HCEC 1CT (cell line): Measurements from ENCODE around the gene PIK3R1.

Source experiments
- DNase-seq: peaks from one replicate; pipeline ENCODE4 v3.0.0-alpha.2; 2017

PIK3R1 gene

DNA sequence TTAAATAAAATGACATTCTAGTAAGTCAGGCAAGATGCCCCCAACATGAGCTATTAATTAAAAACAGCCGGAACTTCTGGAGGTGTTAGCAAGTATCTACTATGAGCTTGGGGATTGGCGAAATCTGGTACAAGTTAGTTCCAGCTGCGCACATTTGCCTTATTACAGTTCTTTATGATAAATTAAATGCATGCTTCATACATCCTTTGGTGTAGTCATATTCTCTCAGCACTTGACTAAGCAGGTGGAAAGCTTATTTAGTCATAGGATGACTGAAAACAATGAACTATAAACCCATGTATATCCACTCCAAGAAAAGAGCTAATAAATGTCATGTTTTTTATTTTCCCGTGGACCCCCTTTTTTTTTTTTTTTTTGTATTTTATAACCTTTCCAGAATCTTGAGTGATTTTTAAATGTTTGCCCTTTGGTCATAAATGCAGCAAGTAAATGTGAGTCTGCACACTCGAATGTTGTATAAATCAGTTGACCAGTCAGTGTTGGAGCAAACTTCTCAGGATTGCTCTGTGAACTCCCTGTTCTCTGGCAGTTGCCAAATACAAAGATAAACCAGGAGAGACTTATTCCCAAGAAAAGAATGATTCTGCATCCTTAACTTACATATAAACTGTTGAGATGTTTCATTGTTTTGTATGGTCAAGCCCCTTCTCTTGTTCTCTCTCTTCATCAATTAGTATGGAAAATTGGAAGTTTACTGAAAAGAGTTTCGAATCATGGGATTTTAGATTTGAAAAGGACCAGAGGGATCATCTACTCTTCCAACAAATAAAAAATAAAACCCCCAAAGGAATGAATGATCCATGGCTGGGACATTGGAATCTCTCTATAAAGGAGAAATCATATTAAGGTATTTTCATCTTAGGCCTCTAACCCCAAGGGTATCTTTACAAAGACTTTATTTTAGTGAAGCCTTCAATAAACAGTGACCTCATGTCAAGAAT, 38.3 kb downstream of the PIK3R1 start:
- DNase-seq, result no peak

DNA sequence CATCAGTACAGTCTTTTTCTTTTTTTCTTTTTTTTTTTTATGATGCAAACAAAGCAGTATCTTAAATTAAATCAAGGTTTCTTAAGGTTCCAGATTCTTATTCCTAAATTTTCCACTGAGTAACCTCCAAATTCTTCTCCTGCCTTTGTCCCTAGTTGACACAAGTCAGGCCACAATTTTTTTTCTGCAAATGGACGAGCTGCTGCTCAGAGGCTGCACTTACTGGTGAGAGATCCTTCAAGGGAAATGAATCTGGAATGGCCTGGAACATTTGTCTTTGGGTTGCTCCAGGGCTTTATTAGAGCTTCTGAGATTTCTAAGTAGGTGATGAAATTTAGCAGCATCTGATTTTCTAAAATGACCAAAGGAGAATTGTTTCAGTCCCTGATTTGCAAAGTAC, 39.3 kb downstream of the PIK3R1 start:
- no peak for DNase-seq

DNA sequence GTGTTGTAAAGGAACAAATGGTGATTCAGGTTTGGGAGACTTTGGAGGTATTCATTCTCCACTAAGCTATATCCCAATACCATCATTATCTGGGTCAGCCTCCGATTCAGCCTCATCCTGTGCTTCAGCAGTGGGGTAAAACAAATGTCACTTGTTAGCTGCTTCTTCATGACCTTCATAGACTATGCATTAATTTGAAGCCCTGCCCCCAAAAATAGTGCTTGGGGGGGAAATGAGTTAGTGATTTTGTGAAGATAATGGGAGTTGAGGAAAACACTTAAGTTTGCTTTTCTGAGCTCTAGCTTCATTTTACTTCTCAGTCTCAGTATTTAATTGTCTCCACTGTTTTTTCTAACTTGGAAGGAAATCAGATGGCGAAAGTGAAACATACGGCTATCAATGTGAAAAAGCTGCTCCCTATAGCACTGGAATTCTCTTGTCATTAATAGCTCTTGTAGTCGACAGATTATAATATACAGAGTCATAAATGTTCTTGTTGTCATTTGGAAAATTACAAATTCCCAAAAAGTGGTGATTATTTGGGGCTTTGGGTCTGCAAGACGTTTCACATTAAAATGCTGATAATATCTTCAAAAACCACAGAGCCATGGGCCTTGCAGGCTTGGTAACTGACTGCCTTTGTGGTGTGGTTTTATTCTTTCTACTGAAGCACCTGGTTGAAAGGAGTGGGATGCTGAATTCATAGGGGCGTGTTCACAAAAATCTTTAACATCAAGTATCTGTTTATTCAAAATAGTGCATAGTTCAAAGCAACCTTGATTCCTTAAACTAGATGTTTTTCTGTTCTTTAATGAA, 40.0 kb downstream of the PIK3R1 start:
- DNase-seq, result no peak

DNA sequence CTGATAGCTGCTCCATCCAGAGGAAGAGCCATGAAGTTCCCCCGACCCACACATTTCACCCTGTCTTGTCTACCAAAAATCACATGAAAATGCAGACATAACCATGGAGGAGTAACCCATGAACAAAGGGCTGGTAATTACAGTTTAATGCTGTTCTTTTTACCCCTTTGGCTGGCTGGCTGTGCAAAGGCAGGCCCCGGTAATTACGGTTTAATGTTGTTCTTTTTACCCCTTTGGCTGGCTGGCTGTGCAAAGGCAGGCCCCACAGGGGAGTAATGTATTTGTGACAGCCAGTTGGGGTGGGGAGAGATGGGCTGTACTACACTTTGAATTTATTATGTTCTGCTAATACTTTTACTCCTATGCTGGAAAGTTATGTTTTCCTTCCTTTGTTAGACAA, 41.7 kb downstream of the PIK3R1 start:
- DNase-seq, result no peak

DNA sequence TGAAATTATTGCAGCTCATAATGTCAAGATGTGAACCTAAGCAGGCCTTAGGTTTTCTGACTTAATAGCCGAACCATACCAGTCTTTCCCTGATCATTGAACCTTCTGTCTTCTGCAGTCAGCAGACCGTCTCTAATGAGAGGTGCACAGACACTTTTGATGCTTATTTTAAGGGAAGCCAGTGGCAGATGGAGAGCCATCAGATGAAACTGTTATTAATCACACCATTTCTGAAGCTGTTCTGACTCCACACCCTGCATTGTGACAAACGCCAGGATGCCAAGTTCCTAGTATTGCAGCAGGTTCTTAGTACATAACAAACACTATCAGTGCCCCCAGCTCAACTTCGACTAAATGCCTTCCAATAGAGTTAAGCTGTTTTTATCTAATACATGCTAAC, 43.0 kb downstream of the PIK3R1 start:
- DNase-seq, result no peak

DNA sequence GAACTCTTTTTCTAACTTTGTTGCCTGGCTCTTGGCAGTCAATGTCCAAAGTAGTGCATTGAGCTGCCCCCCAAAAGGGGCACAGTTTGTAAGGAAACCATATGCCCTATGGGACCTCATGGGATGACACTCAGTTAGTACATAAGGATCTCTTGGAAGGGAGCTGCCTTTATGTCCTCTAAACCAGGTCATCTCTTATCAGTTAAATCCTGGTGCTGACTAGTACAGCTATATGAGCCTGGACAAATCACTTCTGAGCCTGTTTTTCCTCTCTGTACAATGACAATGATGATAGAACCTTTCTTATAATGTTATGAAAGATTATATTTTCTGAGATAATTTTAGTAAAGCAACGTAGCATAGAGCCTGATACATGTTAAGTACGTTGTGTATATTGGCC, 44.1 kb downstream of the PIK3R1 start:
- no peak for DNase-seq

DNA sequence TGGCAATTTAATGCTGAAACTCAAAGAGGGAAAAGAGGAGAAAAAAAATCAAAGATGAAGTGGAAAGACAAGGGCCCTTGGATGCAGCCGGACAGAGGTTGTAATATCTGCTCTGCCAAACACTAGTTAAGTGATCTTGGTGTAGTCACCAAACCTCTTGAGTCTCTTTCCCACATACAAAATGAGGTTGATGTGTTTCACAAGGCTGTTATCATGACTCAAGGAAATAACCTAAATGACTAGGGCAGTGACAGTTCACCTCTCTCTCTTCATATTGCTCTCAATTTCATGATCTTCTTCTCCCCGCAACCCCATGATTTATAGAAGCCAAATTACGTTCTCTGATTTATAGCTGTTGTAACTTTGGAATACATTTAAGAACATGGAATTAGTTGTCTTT, 44.9 kb downstream of the PIK3R1 start:
- no peak for DNase-seq

DNA sequence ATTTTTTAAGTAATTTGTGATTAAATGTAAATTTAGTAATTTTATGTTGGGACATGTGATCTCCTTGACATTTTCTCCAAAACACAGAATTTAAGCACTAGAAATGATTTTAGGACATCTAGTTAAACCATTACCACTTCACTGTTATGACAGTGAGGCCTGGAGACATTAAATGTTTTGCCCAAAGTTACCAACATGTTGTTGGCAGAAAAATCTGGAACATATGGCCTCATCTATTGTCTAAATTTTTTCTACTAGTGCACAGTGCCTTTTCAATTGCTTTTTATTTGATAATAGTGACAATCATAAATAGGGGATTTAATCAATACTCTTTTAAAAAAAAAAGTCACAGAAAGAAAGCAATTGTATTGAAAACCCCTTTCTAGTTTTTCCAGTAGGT, 45.6 kb downstream of the PIK3R1 start:
- DNase-seq, result no peak

DNA sequence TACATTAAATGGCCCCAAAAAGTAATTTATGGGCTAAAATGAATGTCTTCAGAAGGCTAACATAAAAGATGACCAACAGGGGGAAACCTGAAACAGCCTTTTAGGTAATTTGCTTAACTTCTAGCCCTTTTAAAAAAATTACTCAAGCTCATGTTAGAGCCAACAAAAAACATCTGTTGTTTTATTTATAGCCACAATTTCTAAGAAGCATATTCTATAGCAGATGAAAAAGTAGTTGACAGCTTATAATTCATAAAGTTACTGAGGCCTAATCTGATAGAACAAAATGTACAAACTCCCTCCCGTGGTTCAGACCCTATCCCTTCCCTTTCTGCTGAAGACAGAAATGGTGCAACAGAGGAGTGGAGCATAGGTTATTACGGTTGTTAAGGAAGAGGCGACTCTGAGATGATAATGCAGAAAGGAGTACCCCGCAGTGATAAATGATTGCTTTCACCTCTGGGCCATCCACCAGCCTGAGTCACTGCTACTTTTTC, 46.1 kb downstream of the PIK3R1 start:
- DNase-seq, result peak; percentile 60

DNA sequence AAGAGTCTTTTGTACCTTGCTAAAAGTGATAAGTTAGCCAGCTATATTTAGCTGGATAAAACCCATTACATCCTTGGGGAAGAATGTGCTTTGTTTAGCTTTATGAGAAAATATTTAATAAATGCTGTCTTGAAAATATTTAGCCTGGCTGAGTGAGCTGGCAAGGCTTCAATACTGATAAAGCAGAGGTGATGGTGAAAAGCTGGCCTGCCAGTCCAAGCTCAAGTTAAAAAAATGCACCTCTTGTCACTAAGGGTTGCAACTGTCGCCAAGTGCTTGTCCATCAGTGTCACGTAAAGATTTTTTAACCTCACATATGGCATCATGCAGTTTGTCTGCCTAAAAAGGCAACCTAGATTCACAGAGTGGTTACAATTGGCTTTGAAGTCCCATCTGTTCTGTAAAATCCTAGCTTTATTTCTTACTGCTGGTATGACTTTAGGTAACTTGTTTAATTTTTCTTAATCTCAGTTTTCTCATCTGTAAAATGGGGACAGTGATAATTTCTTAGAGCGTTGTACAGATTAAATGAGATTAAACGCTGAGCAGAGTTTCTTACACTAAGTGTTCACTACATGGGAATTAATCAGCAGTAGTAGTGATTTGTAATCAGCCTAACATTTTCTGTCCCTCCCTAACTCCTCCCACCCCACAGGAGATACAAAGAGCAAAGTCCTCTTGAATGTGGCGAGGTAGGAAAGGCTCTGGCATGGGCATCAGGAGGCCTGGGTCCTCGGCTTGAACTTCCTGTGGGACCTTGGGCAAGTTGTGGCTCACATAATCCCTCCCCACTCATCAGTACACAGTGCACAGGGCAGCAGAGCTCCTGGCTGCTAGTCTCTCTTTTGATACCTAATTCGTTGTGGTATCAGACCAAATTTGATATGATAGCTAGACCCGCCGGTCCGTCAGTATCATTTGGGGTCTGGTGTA, 48.7 kb downstream of the PIK3R1 start:
- DNase-seq, result peak; percentile 34

DNA sequence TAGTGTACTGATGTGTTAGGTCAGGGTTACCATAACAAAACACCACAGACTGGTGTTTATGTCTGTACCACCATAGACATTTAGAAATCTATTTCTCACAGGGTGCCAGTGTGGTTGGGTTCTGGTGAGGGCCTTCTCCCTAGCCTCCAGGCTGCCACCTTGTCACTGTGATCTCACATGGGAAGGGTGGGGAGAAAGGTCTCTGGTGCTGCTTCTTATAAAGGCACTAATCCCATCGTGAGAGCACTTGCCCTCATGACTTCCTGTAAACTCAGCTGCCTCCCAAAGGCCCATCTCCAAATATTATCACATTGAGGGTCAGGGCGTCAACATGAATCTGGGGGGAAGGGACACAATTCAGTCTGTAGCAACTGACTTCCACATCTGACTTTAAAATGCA, 49.8 kb downstream of the PIK3R1 start:
- DNase-seq, result no peak

DNA sequence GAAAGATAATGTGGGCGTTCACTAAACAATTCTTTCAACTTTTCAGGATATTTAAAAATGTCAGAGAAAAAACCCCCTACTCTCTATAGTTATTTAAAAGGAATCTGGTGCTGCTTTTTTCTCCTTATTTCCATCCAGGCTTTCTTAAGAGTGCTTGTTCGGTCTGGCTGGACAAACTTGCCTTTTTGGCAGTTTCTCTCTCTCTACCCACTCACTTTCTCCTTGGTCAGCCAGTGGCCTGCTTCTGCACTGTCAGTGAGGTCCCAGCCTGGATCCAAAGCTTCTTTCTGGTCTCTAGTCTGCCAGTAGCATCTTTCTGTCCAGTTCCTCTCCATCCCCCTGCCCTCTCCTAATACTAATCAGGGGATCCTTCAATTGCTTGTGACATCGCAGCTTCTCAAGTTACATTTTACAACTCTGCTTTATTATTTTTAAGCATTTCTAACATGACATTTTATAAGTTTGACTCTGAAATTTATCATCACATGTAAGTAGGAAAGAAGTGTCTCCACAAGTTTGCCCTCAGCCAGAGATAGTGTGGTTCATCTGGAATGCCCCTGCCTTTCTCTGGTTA, 50.4 kb downstream of the PIK3R1 start:
- DNase-seq, result no peak

DNA sequence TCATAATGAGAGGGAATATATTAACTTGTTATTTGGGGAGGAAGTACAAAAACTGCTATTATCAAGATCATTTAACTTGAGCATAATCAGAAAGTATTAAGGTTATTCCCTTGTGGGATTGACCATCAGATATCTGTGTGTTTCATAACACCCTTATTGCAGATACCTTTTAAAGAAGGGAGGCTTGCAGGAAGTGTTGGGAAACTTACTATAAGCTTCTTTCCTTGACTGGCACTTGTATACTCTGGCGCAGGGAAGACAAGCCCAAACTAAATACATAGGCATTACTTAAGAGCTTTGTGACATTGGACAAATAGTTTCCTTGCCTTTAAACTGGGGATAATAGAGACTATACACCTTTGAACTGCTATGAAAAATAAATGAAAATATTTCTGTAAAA, 50.9 kb downstream of the PIK3R1 start:
- DNase-seq, result no peak

DNA sequence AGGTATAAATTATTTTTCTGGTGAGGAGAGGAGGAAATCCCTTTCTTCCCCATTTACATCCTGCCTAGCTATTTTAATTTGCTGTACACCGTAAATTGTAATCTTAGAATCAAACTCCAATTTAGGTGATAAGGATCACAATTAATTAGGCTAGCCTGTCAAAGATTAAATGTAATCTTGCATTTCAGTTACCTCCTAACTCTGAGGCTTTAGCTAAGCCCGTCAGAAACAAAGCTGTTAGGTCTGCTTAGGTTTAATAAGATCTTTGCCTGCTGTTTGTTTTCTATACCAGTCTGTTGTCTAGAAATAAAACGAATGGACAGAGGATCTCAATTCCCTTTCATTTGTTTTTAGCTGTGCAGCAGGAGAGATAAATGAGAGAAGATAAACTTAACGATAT, 51.5 kb downstream of the PIK3R1 start:
- DNase-seq, result no peak

DNA sequence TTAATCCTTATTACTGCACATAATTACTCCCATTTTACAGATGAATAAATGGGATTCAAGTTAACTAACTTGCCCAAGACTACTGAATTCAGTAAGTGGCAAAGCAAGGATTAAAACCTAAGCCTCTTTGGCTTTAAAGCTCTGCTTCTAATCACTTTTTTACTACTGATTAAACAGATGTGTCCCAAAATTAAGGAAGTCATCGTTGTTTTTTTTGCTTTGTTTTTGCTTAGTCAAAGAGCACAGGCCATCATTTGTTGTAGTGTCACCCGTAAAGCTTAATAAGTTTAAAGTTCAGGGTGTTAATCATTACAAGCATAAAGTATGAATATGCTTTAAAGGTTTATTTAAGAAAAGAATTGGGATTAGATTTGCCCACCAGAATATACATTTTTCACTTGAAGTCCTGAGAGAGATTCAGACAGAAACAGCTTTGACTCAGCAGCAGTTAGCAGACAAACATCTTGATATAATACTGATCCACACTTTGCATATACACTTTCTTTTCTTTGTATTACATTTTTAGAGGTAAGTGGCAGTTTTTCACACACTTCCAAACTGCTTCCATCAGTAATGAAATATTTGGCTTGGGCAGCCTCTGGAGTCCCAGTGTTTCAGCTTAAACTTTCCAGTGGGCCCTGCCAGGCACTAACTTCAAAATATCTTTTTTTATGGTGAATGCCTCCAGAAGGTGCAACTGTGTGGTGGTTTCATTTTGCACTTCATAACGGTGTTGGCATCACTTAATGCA, 52.7 kb downstream of the PIK3R1 start:
- DNase-seq, result no peak

DNA sequence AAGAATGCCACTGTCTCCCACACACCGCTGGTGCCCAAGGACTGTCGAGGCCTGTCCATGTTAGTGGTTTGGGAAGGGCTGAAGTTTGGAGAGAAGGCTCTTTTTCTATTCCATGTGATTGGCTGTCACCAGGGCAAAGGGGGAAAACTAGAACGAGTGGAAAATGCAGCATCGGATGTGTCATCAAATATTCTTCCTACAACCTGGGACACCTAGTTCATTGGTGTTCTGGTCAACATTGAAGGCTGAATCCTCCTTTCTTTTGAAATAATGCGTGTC, 53.2 kb downstream of the PIK3R1 start:
- no peak for DNase-seq

DNA sequence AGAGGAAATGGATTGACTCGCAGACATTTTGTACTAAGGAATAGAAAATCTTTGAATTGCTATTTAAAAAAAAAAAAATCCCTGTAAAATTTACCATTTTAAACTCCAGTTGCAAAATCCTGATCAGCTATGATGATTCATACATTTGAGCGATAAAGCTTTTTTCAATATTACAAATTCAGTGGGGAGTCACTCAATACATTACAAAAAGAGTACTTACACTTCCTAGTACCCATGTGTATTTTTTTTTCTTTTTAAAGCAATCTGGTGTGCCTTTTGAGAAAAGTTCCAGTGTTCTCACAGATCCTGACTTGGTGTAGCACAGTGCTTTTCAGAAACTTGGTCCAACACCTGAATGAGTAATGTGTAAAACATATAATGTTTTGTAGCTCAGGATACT, 54.3 kb downstream of the PIK3R1 start:
- DNase-seq, result no peak

DNA sequence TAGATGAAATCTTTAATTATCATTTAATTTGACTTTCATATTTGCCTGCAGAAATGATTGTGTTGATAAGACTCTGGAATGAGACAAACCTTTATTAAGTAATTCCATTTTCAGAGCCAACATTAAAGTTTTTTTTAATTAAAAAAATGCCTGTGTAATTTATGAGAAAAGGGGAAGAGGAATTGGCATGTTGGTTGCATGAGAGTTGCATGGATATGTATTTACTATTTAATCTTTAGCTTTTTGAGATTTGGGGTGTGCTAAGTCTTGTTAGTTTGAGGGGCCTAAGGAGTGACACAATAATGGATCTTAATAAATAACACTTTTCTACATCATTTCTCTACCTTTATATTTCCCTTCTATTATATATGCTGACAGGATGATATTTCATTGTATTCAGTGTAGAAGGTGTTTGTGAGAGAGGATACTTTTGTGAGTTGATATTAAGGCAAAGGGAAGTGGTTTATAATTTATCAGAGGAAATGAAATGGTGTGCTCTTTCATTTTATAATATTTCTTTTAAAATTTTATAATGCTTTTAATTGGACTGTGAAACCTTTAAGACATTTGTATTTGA, 54.9 kb downstream of the PIK3R1 start:
- no peak for DNase-seq

DNA sequence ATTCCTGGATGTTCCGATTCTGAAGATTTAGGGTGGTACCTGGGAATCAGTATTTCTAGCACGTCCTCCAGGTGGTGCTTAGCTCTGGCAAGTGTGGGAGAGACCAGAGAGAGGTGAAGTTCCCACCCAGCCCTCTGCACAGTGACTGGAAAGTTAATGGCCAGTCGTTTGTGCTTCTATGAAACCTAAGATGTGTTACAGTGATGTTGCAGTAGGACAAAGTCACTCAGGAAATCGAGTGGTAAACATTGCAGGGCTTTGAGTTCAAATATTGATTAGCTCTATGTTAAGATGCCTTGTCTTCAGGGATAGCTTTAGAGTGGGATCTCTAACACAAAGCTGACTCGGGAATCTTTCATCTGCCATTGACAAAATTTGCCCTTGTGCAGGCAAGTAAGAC, 55.6 kb downstream of the PIK3R1 start:
- DNase-seq, result no peak

DNA sequence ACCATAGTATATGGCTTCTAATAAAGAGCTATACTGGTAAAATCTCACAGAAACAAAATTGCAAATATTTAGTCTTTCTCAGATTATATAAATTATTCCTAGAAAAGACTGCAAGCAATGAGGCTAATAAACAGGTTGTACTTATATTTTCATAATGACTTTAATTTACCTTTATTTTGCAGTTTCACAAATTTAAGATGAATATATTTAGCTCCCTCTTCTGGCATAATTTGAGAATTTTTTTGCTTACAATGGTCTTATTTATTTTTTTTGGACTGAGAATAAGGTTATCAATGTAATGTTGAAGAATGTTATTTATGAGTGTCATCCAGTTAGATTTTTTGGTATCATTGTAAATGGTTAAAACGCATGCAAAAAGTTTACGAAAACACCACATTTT, 56.7 kb downstream of the PIK3R1 start:
- DNase-seq, result peak; percentile 37

DNA sequence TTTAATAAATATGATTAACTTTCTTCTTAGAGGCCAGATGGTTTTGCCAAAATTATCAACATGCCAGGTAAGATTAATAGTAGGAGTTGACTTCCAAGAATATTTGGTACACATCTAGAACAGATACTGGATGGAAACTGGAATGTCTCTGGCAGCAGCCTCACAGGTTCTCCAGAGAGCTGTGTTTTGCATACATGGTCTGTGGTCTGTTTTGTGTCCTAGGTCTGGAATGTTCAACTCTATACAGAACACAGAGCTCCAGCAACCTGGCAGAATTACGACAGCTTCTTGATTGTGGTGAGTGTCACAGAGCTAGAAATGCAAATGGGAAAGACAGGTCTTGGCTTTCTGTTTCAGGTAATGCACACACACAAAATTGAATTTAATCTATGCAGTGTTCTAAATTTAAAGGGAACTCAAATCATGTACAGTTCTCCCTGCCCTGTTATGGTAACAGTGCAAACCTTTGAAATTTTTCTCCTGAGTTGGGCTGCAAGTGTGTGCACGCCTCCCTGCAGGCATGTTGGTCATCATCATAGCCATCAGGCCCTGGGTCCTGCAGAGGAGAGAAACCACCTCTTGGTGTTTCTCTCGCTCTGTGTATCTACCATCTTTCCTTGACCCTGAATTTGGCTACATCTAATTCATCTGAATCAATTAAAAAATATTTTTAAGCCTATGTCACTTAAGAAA, 58.3 kb downstream of the PIK3R1 start:
- DNase-seq, result no peak
